Adrenal gland (tissue), 12 donors: ENCODE measurements around the gene MMAB. TPM values are rescaled to one million over a fixed set of nuclear protein-coding genes. Genes with fewer than 3 reads are reported as not detected.
A peak's percentile ranks its signal among the peaks of the same experiment; 100 is the strongest.

ENCODE experiments used
- DNase-seq, 7 donors: peaks; one replicate each; pipeline ENCODE4 v3.0.0-alpha.2; 2019 to 2020
- H3K27ac ChIP-seq, 5 donors: fragments of 200-600 bp; sonication (generic) in 4 of 5; 1 replicate in 3 of 5; 2 replicates in 2 of 5; pipeline versions ENCODE4 v1.5.1 to v1.8.0; 2016 to 2020; ENCODE audit warnings: mild to moderate bottlenecking in 1 of 5
- H3K27me3 ChIP-seq: fragments of 200-600 bp; 2 replicates; pipeline ENCODE4 v1.8.0; 2021
- H3K36me3 ChIP-seq, 2 donors: fragments of 200-600 bp; replicated peaks in 1 of 2; 1 replicate in 1 of 2; 2 replicates in 1 of 2; pipeline versions ENCODE4 v1.5.1 to v1.8.0; 2018 to 2022
- H3K4me1 ChIP-seq, 2 donors: fragments of 200-600 bp; replicated peaks in 1 of 2; 1 replicate in 1 of 2; 2 replicates in 1 of 2; pipeline versions ENCODE4 v1.5.1 to v1.8.0; 2018 to 2021
- H3K4me3 ChIP-seq, 4 donors: fragments of 200-600 bp; sonication (generic) in 3 of 4; one replicate each; pipeline ENCODE4 v1.5.1; 2016 to 2018
- H3K9me3 ChIP-seq, 3 donors: fragments of 200-600 bp; sonication (generic) in 1 of 3; replicated peaks in 1 of 3; 1 replicate in 2 of 3; 2 replicates in 1 of 3; pipeline versions ENCODE4 v1.5.1 to v1.8.0; 2016 to 2021
- CTCF ChIP-seq, 6 experiments: fragments of 450-650 bp in 4 of 6; fragments of 200-600 bp in 2 of 6; sonication (generic) in 1 of 6; IDR thresholded peaks; 1 replicate in 5 of 6; 2 replicates in 1 of 6; pipeline versions ENCODE4 v1.5.1 to v1.8.0; 2016 to 2021; ENCODE audit warnings: antibody characterized with exemption in 6 of 6, mild to moderate bottlenecking in 2 of 6, moderate library complexity in 1 of 6
- POLR2A ChIP-seq, 2 donors: fragments of 450-650 bp; IDR thresholded peaks; one replicate each; pipeline ENCODE4 v1.6.1; 2017; ENCODE audit warnings: antibody characterized with exemption in 2 of 2, mild to moderate bottlenecking in 2 of 2, moderate library complexity in 1 of 2
- WGBS, 4 donors: extraction: QIAGEN DNeasy Blood & Tissue Kit in 2 of 4; methylation state at CpG; one replicate each; pipeline versions ENCODE4 v1.1.5 to v1.1.7; 2013 to 2017; 5-methylcytosine and 5-hydroxymethylcytosine counted together
- intact Hi-C, 2 donors: fragments of 100-400 bp; cut with DNase I; formaldehyde crosslinking; loops; one replicate each; pipeline versions ENCODE4 v1.14.1 to v1.15.0; 2022 to 2023
- polyA plus RNA-seq, 3 donors: library from polyadenylated mRNA; stranded (reverse); fragments of 200-250 nt in 2 of 3; fragments of 350-450 nt in 1 of 3; fragmentation: Illumina TruSeq in 1 of 3; extraction: RNeasy Lipid Tissue Mini Kit (QIAGEN cat#74804) in 1 of 3; gene quantifications; one replicate each; pipeline ENCODE4 v1.2.3, GENCODE V29; 2013 to 2014
- total RNA-seq, 9 donors: library from RNA; depleted of rRNA in 4 of 9; stranded (reverse); fragments of >200 nt in 4 of 9; fragments of 120-200 nt in 1 of 9; fragmentation: NEBNext Ultra II Directional in 1 of 9; extraction: Animal tissue kit (Norgen Biotek cat#: 25700) in 1 of 9; gene quantifications; one replicate each; pipeline versions ENCODE4 v1.1.0 to v1.2.4, GENCODE V29; 2013 to 2023
- donor health status: healthy with polysubstance abuse.
- donor health status: Bipolar disorder and iron deficiency.
- donor health status: DM: yes; HTN: yes; CAD: no.
- donor health status: DM: no; HTN: no; CAD: no.
- donor health status: DM: no; HTN: no; CAD: no.
- donor health status: DM: yes; HTN: yes; CAD: no.

MMAB gene
- total and polyA plus RNA-seq, 12 donors: 52.3 to 238 (median 90.0) TPM

- intact Hi-C loops: no loop called here
- Histone ChIP-seq H3K9me3 (no peaks in the 10 kb centered on the region), H3K27ac (no peak overlapping the region), H3K36me3 (no peaks in the 10 kb centered on the region), H3K27me3 (no peaks in the 10 kb centered on the region), H3K4me3 (no peak overlapping the region), H3K4me1 (peaks cover 0 to 8% of the 10 kb centered on the region in 2 donors)
- TF ChIP-seq CTCF (IDR thresholded peaks at IDR 0.05): no peak
- TF ChIP-seq POLR2A (IDR thresholded peaks at IDR 0.05): no peak
- WGBS, 4 donors: 64 to 90% (median 69%) methylated on average over 2 to 5 of the region's 5 CpGs
- no peak for DNase-seq
Observed at GRCh38 chr12:109545826-109546225, 27.5 kb downstream of the MMAB start.

GRCh38 chr12:109544955-109545531 lies 28.3 kb downstream of the MMAB start:
- Histone ChIP-seq H3K9me3 (no peaks in the 10 kb centered on the region), H3K4me3 (no peak overlapping the region), H3K27me3 (no peaks in the 10 kb centered on the region), H3K36me3 (no peaks in the 10 kb centered on the region), H3K27ac (no peak overlapping the region), H3K4me1 (peaks cover 0 to 15% of the 10 kb centered on the region in 2 donors)
- no peak for TF ChIP-seq POLR2A (IDR thresholded peaks at IDR 0.05)
- TF ChIP-seq CTCF (IDR thresholded peaks at IDR 0.05): no peak
- 62 to 80% (median 65%) methylated on average over 1 to 7 of the region's 7 CpGs for WGBS, 4 donors
- peak in 1 of 7 donors; percentile 27 for DNase-seq
- intact Hi-C loops: no loop called here

GRCh38 chr12:109542876-109543275 lies 30.4 kb downstream of the MMAB start:
- no peaks in the 10 kb centered on the region for H3K27me3 ChIP-seq
- H3K4me1 ChIP-seq: peaks cover 0 to 19% of the 10 kb centered on the region in 2 donors
- intact Hi-C loops: no loop called here
- no peak for DNase-seq
- H3K4me3 ChIP-seq: no peak overlapping the region
- no peak for TF ChIP-seq POLR2A (IDR thresholded peaks at IDR 0.05)
- TF ChIP-seq CTCF (IDR thresholded peaks at IDR 0.05): no peak
- no peaks in the 10 kb centered on the region for H3K36me3 ChIP-seq
- H3K9me3 ChIP-seq: no peaks in the 10 kb centered on the region
- no peak overlapping the region for H3K27ac ChIP-seq
- WGBS, 4 donors: 83 to 92% (median 89%) methylated on average over 5 to 6 of the region's 6 CpGs

- 60 to 89% (median 75%) methylated on average over 2 of the region's 2 CpGs for WGBS, 4 donors
- no peaks in the 10 kb centered on the region for H3K36me3 ChIP-seq
- peaks cover 0 to 19% of the 10 kb centered on the region in 2 donors for H3K4me1 ChIP-seq
- TF ChIP-seq CTCF (IDR thresholded peaks at IDR 0.05) (no peak), POLR2A (IDR thresholded peaks at IDR 0.05) (no peak)
- intact Hi-C loops: no loop called here
- no peaks in the 10 kb centered on the region for H3K9me3 ChIP-seq
- DNase-seq: no peak
- H3K27me3 ChIP-seq: no peaks in the 10 kb centered on the region
- H3K27ac ChIP-seq: no peak overlapping the region
- H3K4me3 ChIP-seq: no peak overlapping the region
Observed at GRCh38 chr12:109542014-109542413, 31.3 kb downstream of the MMAB start.
